ENCODE data around the gene RNU7-1.
A peak's percentile ranks its signal among the peaks of the same experiment; 100 is the strongest.

RNU7-1 gene

DNA sequence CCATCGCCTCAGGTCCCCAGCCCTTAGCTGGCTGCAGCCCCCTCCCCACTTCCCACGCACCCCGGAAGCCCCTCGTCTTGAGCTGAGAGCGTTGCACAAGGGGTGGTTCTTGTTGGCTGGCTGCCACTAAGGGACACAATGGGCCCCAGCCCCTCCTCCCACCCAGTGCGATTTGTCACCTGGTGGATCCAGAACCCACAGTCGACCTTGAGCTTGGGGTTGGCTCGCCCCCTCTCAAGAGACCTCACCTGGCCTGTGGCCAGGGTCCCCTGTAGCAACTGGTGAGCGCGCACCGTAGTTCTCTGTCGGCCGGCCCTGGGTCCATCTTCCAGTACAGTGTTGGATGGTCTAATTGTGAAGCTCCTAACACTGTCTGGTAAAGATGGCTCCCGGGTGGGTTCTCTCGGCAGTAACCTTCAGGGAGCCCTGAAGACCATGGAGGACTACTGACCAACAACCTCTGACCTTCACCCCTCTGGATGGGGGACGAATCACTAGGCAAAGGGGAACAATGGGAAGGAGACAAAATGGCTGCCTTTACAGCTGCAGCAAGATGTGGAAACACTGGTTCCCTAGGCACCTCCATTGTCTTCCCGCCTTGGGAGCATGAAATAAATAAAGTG, 20.3 kb downstream of the RNU7-1 start:
- no peak overlapping the region for H3K4me3 ChIP-seq (ENCODE audit: low read length)
- TF ChIP-seq, protein P1, sequence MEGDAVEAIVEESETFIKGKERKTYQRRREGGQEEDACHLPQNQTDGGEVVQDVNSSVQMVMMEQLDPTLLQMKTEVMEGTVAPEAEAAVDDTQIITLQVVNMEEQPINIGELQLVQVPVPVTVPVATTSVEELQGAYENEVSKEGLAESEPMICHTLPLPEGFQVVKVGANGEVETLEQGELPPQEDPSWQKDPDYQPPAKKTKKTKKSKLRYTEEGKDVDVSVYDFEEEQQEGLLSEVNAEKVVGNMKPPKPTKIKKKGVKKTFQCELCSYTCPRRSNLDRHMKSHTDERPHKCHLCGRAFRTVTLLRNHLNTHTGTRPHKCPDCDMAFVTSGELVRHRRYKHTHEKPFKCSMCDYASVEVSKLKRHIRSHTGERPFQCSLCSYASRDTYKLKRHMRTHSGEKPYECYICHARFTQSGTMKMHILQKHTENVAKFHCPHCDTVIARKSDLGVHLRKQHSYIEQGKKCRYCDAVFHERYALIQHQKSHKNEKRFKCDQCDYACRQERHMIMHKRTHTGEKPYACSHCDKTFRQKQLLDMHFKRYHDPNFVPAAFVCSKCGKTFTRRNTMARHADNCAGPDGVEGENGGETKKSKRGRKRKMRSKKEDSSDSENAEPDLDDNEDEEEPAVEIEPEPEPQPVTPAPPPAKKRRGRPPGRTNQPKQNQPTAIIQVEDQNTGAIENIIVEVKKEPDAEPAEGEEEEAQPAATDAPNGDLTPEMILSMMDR (conservative IDR thresholded peaks at IDR 0.05; ENCODE audit: low read depth, low read length), result no peak
- DNase-seq (ENCODE audit: low read depth), result no peak

DNA sequence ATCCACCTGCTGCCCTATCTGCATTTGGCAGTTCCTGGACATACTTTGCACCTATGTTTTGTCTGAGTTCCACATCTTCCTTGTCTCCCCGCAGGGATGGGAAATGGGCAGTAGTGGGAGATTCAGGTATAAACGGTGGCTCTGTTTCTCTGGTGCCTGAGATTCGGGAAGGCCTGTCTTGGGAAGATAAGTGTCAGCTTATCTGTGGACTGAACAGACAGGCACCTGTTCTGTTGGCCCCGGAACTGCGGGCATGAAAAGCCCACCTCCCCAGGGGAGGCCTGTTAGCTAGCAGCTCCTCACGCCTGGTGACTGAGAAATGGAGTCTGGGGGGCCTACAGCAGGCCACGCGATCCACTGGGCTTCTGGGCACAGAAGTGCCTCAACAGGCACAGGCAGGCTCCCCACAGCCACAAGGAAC, 21.0 kb downstream of the RNU7-1 start:
- H3K4me3 ChIP-seq (ENCODE audit: low read length), result no peak overlapping the region
- no peak for DNase-seq (ENCODE audit: low read depth)
- TF ChIP-seq, protein P1 (conservative IDR thresholded peaks at IDR 0.05; ENCODE audit: low read depth, low read length), result no peak

DNA sequence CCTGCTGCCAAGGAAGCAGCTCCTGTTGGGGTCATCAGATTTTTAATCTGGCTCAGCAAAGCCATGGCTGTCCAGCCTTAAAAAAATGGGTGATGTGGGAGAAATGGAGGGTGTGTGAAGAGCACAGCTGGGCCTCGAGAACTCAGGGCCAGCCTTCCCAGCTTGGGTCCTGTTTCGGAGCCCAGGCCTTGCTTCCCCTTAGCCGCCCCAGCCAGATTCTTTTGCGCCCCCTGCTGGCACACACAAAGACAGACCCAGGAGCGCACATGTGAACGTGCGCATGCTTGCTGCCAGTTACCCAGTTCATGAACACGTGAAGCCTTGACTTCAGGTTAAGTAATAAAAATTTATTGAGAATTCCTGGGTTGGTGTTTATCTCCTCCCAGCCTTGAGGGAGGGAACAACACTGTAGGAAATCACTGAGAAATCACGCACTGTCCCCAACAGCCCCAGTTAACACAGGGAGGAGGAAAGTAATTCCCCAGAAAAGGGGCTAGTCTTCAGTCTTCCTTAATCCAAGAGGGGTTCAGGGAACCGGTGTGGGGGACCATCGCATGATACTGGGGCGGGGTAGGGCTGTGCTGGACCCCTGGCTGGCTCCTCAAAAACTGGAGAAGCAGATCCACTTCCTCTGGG, 21.5 kb downstream of the RNU7-1 start:
- H3K4me3 ChIP-seq (ENCODE audit: low read length), result no peak overlapping the region

DNA sequence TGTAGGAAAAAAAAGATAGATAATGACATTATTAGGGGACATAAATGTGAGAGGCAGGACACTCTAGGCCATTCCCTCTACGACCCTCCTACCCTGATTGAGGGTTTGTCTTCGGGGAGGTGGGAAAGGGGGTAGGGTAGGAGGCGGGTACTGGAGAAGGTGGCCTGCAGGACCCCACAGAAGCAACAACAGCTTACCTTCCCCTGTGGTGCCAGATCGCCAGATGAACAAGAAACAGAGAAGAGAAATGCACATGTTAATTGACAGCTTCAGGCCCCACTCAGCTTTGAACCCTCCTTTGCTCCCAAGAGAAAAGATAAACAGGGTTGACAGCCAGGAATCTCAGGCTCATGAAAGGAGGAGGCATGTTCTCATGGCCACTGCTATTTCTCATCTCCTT, 22.1 kb downstream of the RNU7-1 start:
- no peak for DNase-seq (ENCODE audit: low read depth)
- H3K4me3 ChIP-seq (ENCODE audit: low read length), result no peak overlapping the region
- TF ChIP-seq, protein P1 (conservative IDR thresholded peaks at IDR 0.05; ENCODE audit: low read depth, low read length), result no peak

More for the DNA sequence above, 21.5 kb downstream of the RNU7-1 start:
- DNase-seq (ENCODE audit: low read depth), result no peak
- TF ChIP-seq, protein P1 (conservative IDR thresholded peaks at IDR 0.05; ENCODE audit: low read depth, low read length), result peak; percentile 92

DNA sequence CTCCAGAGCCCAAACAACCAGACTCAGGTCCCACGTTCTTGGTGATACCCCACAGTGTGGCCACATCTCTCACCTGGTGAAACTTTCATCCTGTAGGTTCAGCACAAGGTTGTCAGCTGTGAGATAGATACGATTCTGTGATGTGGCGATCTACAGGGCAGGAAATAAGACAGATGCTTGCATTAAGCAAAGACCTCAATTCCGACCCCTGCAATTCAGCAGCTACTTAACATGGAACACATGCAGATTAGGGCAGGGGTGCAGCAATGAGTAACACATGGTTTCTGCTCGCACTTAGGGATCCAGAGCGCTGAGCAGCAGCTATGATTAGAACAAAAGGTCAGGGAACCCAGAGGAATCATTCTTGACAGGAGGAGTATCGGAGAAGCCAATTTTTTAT, 22.7 kb downstream of the RNU7-1 start:
- TF ChIP-seq, protein P1 (conservative IDR thresholded peaks at IDR 0.05; ENCODE audit: low read depth, low read length), result no peak
- no peak overlapping the region for H3K4me3 ChIP-seq (ENCODE audit: low read length)
- no peak for DNase-seq (ENCODE audit: low read depth)

DNA sequence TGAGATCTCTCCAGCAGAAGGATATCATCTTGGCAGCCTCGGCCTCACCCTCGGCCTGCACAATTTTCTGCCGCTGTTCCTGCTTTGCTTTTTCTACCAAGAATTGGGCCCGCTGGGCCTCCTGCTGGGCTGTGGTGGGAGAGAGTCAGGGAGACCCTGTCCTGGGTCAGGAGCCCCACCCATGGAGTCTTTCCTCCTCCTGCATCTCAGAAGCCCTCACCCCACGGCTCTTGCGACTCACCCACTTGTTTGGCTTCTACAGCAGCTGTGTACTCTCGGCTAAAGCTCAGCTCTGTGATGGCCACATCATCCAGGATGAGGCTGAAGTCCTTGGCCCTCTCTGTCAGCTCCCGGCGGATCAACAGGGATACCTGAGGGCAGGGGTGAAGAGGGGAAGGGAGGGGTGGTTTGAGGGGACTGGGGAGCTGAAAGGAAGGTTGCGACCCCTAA, 24.1 kb downstream of the RNU7-1 start:
- no peak for DNase-seq (ENCODE audit: low read depth)
- H3K4me3 ChIP-seq (ENCODE audit: low read length), result no peak overlapping the region
- TF ChIP-seq, protein P1 (conservative IDR thresholded peaks at IDR 0.05; ENCODE audit: low read depth, low read length), result no peak

DNA sequence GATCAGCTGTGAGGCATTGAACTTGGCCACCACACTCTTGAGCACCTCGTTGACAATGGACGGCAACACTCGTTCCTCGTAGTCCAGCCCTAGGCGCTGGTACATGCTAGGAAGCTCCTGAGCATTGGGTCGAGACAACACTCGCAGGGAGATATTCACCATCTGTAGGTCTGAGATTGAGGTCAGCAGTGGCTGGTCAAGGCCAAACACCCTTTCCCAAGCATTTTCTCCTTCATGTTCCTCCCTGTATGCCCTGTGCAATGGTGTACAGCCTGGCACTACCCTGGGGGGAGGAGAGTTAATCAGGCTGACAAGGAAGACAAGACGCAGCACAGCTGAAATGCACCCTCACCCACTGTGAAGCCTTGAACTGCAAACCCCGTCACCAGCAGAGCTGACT, 24.8 kb downstream of the RNU7-1 start:
- no peak for DNase-seq (ENCODE audit: low read depth)
- H3K4me3 ChIP-seq (ENCODE audit: low read length), result peak overlapping the region; percentile 100
- TF ChIP-seq, protein P1 (conservative IDR thresholded peaks at IDR 0.05; ENCODE audit: low read depth, low read length), result no peak
